ENCODE measurements around the gene FRMD5.
A peak's percentile ranks its signal among the peaks of the same experiment; 100 is the strongest.

The FRMD5 gene

GRCh38 chr15:44132057-44132456, 63.0 kb downstream of the FRMD5 start:
- peaks cover 16% of the 10 kb centered on the region for H3K79me1 ChIP-seq (replicated peaks; ENCODE audit: low read length, poor library complexity, severe bottlenecking)
- H4K8ac ChIP-seq (ENCODE audit: low read length): no peak overlapping the region
- H2BK5ac ChIP-seq (ENCODE audit: low read depth, low read length, poor library complexity, severe bottlenecking): no peak overlapping the region
- no peak overlapping the region for H3K4ac ChIP-seq (ENCODE audit: low read depth in 1 of 2, low read length in 2 of 2)
- no peak overlapping the region for H2BK15ac ChIP-seq (ENCODE audit: low read depth, poor library complexity, severe bottlenecking)
- no peak for DNase-seq
- H2AFZ ChIP-seq (ENCODE audit: low read depth, low read length): no peak overlapping the region
- H3K4me3 ChIP-seq (ENCODE audit: insufficient read depth in 1 of 2, low read depth in 1 of 2, low read length in 2 of 2): no peak overlapping the region
- H3K9ac ChIP-seq (ENCODE audit: low read length): no peak overlapping the region
- no peaks in the 10 kb centered on the region for H3K4me1 ChIP-seq (ENCODE audit: control insufficient read depth, insufficient read depth, low read depth, low read length)
- H3K4me2 ChIP-seq (ENCODE audit: low read length, poor library complexity, severe bottlenecking): no peak overlapping the region
- H3K9me3 ChIP-seq (ENCODE audit: control insufficient read depth, low read length): no peaks in the 10 kb centered on the region
- H2AK5ac ChIP-seq (ENCODE audit: low read length, severe bottlenecking): no peak overlapping the region
- no peak overlapping the region for H3K18ac ChIP-seq (ENCODE audit: low read depth in 1 of 2, low read length in 2 of 2)
- no peak overlapping the region for H2BK12ac ChIP-seq (ENCODE audit: low read length in 2 of 2)
- WGBS: 93% methylated on average over 10 of the region's 10 CpGs
- no peak overlapping the region for H4K91ac ChIP-seq (ENCODE audit: low read length)
- H3K27ac ChIP-seq (ENCODE audit: low read length, poor library complexity, severe bottlenecking): no peak overlapping the region
- H3K23ac ChIP-seq (ENCODE audit: low read length in 2 of 2): no peak overlapping the region
- H3K14ac ChIP-seq (ENCODE audit: low read length in 2 of 2): no peak overlapping the region
- no peak overlapping the region for H2BK120ac ChIP-seq (ENCODE audit: low read depth, low read length)
- H3K27me3 ChIP-seq (ENCODE audit: control insufficient read depth in 1 of 2, insufficient read depth in 1 of 2, low read length in 2 of 2): no peaks in the 10 kb centered on the region
- no peaks in the 10 kb centered on the region for H3K36me3 ChIP-seq (ENCODE audit: control insufficient read depth in 1 of 2, insufficient read depth in 2 of 2, low read depth in 1 of 2, low read length in 2 of 2)

GRCh38 chr15:44130778-44131177, 64.3 kb downstream of the FRMD5 start:
- Histone ChIP-seq H3K27me3 (ENCODE audit: control insufficient read depth in 1 of 2, insufficient read depth in 1 of 2, low read length in 2 of 2) (no peaks in the 10 kb centered on the region), H3K79me1 (replicated peaks; ENCODE audit: low read length, poor library complexity, severe bottlenecking) (peaks cover 18% of the 10 kb centered on the region), H4K91ac (ENCODE audit: low read length) (no peak overlapping the region), H3K4me1 (ENCODE audit: control insufficient read depth, insufficient read depth, low read depth, low read length) (no peaks in the 10 kb centered on the region), H3K9me3 (ENCODE audit: control insufficient read depth, low read length) (no peaks in the 10 kb centered on the region), H3K4me2 (ENCODE audit: low read length, poor library complexity, severe bottlenecking) (no peak overlapping the region), H4K8ac (ENCODE audit: low read length) (no peak overlapping the region), H2BK5ac (ENCODE audit: low read depth, low read length, poor library complexity, severe bottlenecking) (peak overlapping the region; percentile 47), H2BK120ac (ENCODE audit: low read depth, low read length) (no peak overlapping the region), H3K18ac (ENCODE audit: low read depth in 1 of 2, low read length in 2 of 2) (no peak overlapping the region), H3K23ac (ENCODE audit: low read length in 2 of 2) (no peak overlapping the region), H3K14ac (ENCODE audit: low read length in 2 of 2) (no peak overlapping the region), H3K4me3 (ENCODE audit: insufficient read depth in 1 of 2, low read depth in 1 of 2, low read length in 2 of 2) (no peak overlapping the region), H2BK15ac (ENCODE audit: low read depth, poor library complexity, severe bottlenecking) (no peak overlapping the region), H3K4ac (ENCODE audit: low read depth in 1 of 2, low read length in 2 of 2) (no peak overlapping the region), H2BK12ac (ENCODE audit: low read length in 2 of 2) (no peak overlapping the region), H2AK5ac (ENCODE audit: low read length, severe bottlenecking) (no peak overlapping the region), H3K36me3 (ENCODE audit: control insufficient read depth in 1 of 2, insufficient read depth in 2 of 2, low read depth in 1 of 2, low read length in 2 of 2) (no peaks in the 10 kb centered on the region), H2AFZ (ENCODE audit: low read depth, low read length) (no peak overlapping the region), H3K27ac (ENCODE audit: low read length, poor library complexity, severe bottlenecking) (no peak overlapping the region), H3K9ac (ENCODE audit: low read length) (no peak overlapping the region)
- DNase-seq: no peak

DNA sequence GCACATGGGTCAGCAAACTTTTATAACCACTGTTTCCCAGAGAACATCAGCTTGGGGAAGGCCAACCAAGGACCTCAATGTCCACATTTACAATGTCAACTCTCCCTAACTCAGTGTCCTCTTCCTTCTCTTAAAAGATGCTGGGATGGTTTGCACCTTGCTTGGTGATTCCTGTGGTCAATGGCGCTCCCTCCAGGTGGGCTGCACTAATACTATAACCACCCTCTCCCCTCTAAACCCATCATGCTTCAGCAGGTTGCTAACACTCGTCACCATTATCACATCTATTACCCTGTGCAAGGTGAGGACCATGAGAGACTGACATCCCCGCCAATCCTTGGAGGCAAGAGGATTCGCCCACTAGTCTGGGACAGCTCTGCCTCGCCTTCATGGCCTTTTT, 65.2 kb downstream of the FRMD5 start:
- Histone ChIP-seq H3K9ac (ENCODE audit: low read length) (no peak overlapping the region), H2AFZ (ENCODE audit: low read depth, low read length) (no peak overlapping the region), H3K27ac (ENCODE audit: low read length, poor library complexity, severe bottlenecking) (no peak overlapping the region), H2BK15ac (ENCODE audit: low read depth, poor library complexity, severe bottlenecking) (no peak overlapping the region), H3K14ac (ENCODE audit: low read length in 2 of 2) (no peak overlapping the region), H3K9me3 (ENCODE audit: control insufficient read depth, low read length) (no peaks in the 10 kb centered on the region), H3K4me1 (ENCODE audit: control insufficient read depth, insufficient read depth, low read depth, low read length) (no peaks in the 10 kb centered on the region), H2AK5ac (ENCODE audit: low read length, severe bottlenecking) (no peak overlapping the region), H3K27me3 (ENCODE audit: control insufficient read depth in 1 of 2, insufficient read depth in 1 of 2, low read length in 2 of 2) (no peaks in the 10 kb centered on the region), H4K91ac (ENCODE audit: low read length) (no peak overlapping the region), H3K36me3 (ENCODE audit: control insufficient read depth in 1 of 2, insufficient read depth in 2 of 2, low read depth in 1 of 2, low read length in 2 of 2) (no peaks in the 10 kb centered on the region), H3K4me3 (ENCODE audit: insufficient read depth in 1 of 2, low read depth in 1 of 2, low read length in 2 of 2) (no peak overlapping the region), H2BK120ac (ENCODE audit: low read depth, low read length) (no peak overlapping the region), H3K4ac (ENCODE audit: low read depth in 1 of 2, low read length in 2 of 2) (no peak overlapping the region), H2BK12ac (ENCODE audit: low read length in 2 of 2) (no peak overlapping the region), H3K4me2 (ENCODE audit: low read length, poor library complexity, severe bottlenecking) (no peak overlapping the region), H2BK5ac (ENCODE audit: low read depth, low read length, poor library complexity, severe bottlenecking) (no peak overlapping the region), H4K8ac (ENCODE audit: low read length) (no peak overlapping the region), H3K18ac (ENCODE audit: low read depth in 1 of 2, low read length in 2 of 2) (no peak overlapping the region), H3K23ac (ENCODE audit: low read length in 2 of 2) (no peak overlapping the region), H3K79me1 (replicated peaks; ENCODE audit: low read length, poor library complexity, severe bottlenecking) (peaks cover 18% of the 10 kb centered on the region)
- whole genome bisulfite sequencing: 84% methylated on average over 5 of the region's 5 CpGs
- no peak for DNase-seq

GRCh38 chr15:44128443-44128842, 66.6 kb downstream of the FRMD5 start:
- no peaks in the 10 kb centered on the region for H3K36me3 ChIP-seq (ENCODE audit: control insufficient read depth in 1 of 2, insufficient read depth in 2 of 2, low read depth in 1 of 2, low read length in 2 of 2)
- H3K27ac ChIP-seq (ENCODE audit: low read length, poor library complexity, severe bottlenecking): no peak overlapping the region
- no peak overlapping the region for H2BK15ac ChIP-seq (ENCODE audit: low read depth, poor library complexity, severe bottlenecking)
- DNase-seq: no peak
- no peak overlapping the region for H3K4me2 ChIP-seq (ENCODE audit: low read length, poor library complexity, severe bottlenecking)
- H2BK12ac ChIP-seq (ENCODE audit: low read length in 2 of 2): no peak overlapping the region
- H3K9me3 ChIP-seq (ENCODE audit: control insufficient read depth, low read length): no peaks in the 10 kb centered on the region
- no peak overlapping the region for H4K91ac ChIP-seq (ENCODE audit: low read length)
- no peaks in the 10 kb centered on the region for H3K4me1 ChIP-seq (ENCODE audit: control insufficient read depth, insufficient read depth, low read depth, low read length)
- H2AK5ac ChIP-seq (ENCODE audit: low read length, severe bottlenecking): no peak overlapping the region
- no peak overlapping the region for H3K23ac ChIP-seq (ENCODE audit: low read length in 2 of 2)
- H3K9ac ChIP-seq (ENCODE audit: low read length): no peak overlapping the region
- H3K14ac ChIP-seq (ENCODE audit: low read length in 2 of 2): no peak overlapping the region
- no peak overlapping the region for H4K8ac ChIP-seq (ENCODE audit: low read length)
- H2BK5ac ChIP-seq (ENCODE audit: low read depth, low read length, poor library complexity, severe bottlenecking): no peak overlapping the region
- no peak overlapping the region for H2BK120ac ChIP-seq (ENCODE audit: low read depth, low read length)
- no peak overlapping the region for H2AFZ ChIP-seq (ENCODE audit: low read depth, low read length)
- no peaks in the 10 kb centered on the region for H3K27me3 ChIP-seq (ENCODE audit: control insufficient read depth in 1 of 2, insufficient read depth in 1 of 2, low read length in 2 of 2)
- no peak overlapping the region for H3K4ac ChIP-seq (ENCODE audit: low read depth in 1 of 2, low read length in 2 of 2)
- peaks cover 16% of the 10 kb centered on the region for H3K79me1 ChIP-seq (replicated peaks; ENCODE audit: low read length, poor library complexity, severe bottlenecking)
- H3K18ac ChIP-seq (ENCODE audit: low read depth in 1 of 2, low read length in 2 of 2): no peak overlapping the region
- H3K4me3 ChIP-seq (ENCODE audit: insufficient read depth in 1 of 2, low read depth in 1 of 2, low read length in 2 of 2): no peak overlapping the region

Measured in mesenchymal stem cell (in vitro differentiated cells and primary cell).